Stimulated activated CD4-positive, alpha-beta T cell treated with anti-CD3 and anti-CD28 coated beads, Interleukin-1b, Interleukin-23, amount 100 ng/mL, for 24 hours (primary cell): ENCODE data around the gene HABP2.

ENCODE experiments used
- DNase-seq, 4 experiments: peaks; one replicate each; pipeline ENCODE4 v3.0.0-alpha.2; 2020; ENCODE audit warnings: low read depth in 4 of 4, low spot score in 1 of 4

Gene HABP2

DNA sequence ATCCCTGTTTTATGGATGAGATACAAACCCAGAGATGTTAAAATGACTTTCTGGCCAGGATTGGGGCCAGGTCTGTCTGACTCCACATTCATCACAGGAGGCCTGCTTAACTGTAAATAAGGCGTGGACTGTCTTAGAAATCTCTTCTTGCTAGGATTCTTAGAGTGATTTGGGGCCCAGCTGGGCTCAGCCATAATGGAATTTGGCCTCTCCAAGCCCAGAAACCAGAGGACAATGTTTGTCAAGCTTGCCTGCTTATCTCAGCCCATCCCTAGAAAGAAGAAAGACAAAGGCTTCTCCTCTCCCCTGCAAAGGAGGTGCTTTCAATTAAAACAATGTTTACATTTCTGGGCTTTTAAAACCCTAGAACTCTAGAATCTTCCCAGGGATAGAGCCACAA is 2.9 kb downstream of the HABP2 start:
- DNase-seq = no peak

DNA sequence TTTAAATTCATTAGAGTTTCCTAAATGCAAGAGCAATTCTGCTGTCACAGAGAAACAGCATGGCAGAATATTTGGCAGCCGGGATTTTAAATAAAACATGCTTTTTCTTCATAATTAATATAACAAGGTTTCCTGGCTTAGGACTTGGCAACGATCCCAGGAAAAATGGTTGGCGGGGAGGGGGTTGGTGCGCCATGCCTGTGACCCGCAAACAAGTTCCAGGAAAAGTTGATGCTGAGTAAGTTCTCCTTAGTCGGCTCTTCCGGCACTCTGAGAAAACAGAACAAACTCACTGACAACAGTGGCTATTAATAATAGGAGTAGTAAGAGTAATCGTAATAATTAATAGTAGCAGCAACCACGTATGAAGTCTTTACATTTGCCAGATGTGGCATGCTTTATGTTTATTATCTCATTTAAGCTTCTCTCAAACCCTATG is 4.6 kb downstream of the HABP2 start:
- no peak for DNase-seq

DNA sequence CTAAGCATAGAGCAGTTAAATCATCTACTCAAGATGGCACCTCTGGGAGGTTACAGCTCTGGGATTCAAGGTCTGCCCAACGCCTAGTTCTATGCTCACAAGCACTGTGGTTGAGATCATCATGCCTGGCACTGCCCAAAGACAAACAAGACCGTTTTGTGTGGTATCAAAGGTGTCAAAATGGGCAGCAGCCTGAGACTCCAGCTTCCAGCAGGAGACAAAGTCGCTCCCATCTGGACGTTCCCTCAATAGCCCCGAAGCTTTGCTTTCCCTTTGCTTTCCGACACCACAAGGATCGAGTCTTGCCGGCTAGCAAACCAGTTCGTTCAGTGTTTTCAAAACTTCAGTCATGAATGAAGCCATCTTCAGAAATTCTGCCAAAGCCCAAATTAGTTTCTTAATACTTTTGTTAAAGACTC is 5.1 kb downstream of the HABP2 start:
- no peak for DNase-seq

DNA sequence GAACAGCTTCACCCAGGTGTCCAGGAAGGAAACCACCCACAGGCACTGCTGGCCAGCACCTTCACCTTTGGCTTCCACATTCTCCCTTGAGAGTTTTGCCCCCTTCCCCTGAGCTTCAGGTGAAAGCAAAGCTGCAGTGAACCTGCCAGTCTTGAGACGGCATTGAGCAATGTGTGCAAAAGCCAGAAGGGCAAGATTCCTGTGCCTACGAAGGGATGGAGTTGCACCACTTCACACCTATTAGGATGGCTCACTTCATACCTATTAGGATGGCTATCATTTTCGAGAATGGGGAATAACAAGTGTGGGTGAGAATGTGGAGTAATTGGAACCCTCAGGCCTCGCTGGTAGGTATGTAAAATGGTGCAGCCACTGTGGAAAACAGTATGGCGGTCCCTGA is 7.2 kb downstream of the HABP2 start:
- no peak for DNase-seq

DNA sequence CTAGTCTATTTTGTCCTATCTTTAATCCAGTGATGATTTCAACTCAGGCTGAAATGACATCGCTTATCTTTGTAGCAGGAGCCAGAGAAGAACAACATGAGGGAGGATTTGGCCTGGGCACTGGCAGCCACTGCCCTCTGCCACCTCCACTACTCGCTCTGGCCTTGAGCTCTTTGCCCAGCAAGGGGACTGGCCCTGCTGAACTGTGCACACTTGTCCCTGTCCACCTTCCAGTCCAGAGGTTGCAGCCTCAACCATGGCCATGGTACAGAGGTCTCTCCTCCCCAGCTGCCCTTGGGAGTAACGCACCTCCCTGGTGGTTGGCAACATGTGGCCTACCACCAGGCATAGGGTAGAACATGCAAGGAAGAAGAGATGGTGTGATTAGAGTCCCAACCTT is 8.4 kb downstream of the HABP2 start:
- no peak for DNase-seq

DNA sequence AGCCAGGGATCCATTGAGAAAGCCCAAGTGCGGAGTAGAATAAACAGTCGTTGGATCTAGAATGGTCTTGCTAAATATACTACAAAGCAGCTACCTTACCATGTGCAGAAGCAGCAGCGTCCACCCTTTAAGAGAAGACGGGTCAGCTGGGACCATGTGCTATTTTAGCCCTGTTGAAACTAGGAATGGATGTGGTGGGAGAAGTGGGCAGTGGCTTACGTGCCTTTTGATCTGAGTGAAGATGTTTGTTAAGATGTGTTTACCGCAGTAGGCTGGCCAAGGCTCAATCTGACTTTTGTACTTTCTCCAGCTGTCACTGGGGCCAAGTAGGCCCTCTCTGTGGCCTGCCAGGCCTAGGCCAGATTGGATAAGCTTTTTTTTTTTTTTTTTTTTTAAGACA is 9.2 kb downstream of the HABP2 start:
- no peak for DNase-seq

DNA sequence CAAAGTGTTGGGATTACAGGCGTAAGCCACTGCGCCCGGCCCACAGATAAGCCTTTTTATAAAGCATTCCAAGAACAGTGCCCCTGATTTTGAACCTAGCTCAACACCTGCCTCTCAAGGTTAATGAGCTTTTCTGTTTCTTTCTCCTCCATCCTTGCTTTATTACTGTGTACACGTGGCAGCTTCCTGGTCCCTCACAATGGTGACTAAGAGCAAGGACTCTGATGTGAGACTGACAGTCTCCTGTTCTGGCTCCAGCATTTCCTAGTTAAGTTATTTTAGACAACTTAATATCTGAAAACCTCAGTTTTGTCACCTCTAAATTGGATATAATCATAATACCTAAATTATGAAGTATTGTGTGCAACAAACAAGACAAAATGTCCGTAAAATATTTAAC is 9.9 kb downstream of the HABP2 start:
- no peak for DNase-seq

DNA sequence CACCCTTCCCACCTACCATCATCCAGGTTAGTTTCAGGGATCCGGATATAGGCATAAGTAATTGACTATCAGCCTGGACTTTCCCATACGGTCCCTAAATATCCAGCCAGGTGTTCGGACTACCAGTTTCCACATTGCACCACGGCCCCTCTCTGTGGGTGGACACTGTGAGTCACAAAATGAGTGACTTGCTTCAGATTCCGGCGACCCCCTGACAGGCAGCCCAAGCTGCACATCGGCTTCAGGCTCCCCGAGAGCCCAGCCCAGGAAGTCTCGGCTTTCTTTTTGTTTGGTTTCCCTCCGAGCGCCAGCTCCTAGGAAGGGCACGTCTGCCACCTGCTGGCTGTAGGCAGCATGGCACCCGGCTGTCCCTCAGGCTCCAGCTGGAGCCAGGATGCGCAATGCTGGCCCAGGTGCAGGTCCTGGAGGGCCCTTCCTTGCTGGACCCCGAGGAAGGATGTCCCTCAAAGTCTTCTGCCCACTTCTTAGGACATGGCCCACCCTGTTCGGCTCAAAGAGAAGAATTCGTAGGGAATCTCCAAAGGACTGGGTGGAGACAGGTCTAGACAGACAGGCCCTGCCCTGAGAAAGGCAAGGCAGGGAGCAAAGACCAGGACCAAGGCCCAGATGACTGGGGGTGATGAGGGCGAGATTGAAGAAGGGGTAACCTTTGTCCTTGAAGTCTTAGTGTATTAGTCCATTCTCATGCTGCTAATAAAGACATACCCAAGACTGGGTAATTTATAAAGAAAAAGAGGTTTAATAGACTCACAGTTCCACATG is 10.6 kb downstream of the HABP2 start:
- DNase-seq = peak; percentile 39 to 57 (median 51)

DNA sequence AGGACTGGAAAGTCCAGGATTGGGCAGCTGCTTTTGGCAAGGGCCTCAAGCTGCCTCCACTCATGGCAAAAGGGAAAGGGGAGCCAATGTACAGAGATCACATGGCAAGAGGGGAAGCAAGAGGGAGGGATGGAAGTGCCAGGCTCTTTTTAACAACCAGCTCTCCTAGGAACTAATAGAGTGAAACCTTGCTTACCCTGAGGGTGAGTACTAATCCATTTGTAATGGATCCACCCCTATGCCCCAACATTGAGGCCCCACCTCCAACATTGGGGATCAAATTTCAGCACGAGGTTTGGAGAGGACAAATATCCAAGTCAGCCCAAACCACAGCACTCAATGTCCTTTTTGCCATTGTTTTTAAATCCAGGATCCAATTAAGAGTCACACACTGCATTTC is 12.5 kb downstream of the HABP2 start:
- DNase-seq = no peak

DNA sequence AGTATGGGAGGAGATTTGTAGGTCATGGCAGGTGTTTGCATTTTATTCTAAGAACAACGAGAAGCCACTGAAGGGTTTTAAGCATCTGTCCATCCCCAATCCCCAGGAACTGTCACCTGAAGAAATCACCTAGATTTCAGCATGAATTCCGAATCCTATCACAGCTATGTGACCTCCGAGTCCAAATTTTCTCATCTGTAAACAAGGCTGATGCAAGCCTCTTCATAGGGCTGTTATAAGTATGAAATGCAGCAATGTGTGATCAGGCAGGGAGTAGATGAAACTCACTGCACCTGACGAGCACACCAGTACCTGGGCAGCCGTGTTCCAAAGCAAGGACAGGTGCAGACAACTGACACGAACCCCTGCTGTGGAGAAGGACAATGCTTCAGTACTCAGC is 14.0 kb downstream of the HABP2 start:
- DNase-seq = no peak

DNA sequence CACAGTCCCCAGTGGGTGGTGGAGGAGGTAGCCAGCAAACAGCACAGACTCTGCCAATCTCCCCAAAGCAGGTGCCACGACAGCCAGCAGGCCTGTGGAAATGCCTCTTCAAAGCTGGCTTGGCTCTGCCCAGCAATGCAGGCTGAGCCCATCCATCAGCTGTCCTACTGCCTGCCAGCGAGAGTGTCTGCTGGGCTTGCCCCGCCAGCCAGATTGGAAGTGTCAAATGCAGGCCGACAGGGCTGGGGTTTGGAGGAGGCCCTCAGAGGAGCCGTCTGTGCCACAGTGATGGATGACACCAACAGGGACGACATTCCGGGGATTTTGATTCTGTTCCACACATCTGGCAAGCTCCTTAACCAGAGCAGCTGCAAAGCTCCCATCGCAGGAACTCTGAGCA is 16.7 kb downstream of the HABP2 start:
- no peak for DNase-seq

DNA sequence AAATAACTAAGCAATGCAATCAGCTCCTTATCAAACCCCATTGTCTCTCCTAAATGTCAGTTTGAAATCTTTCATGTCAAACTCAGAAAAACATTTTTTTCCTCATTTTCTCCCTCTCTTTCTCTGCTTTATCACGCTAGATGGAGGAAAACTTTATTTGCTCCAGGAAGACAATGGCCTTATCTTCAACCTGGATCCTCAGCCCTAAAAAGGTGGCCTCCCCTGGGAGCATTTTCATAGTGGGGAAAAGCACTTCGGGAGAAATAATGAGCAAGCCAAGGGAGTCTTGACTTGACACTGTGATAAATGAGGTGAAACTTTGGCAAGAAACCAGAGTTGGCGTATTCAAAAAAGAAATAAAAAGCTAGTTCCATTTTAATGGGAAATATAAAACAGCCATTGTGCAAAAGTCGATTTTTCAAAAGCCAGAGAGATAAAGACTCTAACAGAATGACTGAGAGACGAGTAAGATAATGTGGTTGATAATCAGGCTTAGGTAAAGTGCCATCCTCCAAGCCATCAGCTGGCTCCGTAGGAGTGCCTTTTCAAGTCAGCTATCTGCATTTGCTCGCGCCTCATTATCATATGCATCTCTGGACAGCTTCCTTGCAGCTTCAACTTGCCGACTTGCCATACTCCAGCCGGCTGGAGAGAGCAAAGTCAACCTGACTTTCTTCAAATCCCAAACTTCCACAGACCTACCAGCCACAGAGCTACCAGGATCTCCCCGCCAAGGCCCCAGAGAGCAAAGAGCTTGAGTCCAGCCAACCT is 19.9 kb downstream of the HABP2 start:
- no peak for DNase-seq

DNA sequence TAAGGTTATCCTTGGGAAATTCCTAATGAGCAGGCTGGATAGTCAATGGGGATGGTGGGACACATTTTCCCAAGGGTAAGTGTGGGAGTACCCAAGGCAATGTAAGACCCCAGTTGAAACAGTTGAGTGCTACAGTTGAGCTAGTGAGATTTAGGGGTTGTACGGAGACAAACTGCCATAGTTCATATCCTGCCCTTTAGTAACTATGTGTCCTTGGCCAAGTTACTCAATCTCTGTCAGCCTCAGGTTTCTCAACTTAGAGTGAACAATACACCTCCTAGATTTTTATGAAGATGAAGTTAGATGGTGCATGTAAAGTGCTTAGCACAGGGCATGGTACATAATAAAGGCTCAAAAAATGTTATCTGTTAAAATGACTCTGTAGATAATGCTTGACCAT is 20.5 kb downstream of the HABP2 start:
- DNase-seq = no peak

DNA sequence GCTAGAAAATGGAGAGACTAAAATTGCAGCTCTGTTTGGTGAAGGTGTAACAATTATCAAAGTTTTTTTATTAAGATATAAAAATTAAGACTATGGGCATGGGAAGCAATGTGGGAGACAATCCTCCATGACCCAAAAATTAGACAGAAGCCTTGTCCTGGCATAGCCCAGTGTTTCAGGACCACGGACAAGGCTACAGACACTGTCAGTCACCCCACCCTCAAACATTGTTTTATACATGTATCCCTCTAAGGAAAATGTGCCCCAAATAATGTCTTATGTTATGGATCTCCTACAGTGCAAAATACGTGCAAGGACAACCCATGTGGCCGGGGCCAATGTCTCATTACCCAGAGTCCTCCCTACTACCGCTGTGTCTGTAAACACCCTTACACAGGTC is 24.0 kb downstream of the HABP2 start:
- no peak for DNase-seq

DNA sequence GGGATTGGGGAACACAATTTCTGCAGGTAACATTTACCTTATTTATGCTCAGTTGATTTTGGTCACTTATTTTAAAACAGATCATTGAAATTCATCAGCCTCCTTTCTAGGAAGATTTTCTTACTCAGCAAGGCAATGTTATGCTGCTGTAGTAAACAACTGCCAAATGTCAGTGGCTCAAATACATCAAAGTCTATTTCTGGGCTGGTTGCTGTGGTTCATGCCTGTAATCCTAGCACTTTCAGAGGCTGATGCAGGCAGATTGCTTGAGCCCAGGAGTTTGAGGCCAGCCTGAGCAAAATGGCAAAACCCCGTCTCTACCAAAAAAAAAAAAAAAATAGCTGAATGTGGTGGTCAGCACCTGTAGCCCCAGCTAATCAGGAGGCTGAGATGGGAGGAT is 25.9 kb downstream of the HABP2 start:
- DNase-seq = no peak

DNA sequence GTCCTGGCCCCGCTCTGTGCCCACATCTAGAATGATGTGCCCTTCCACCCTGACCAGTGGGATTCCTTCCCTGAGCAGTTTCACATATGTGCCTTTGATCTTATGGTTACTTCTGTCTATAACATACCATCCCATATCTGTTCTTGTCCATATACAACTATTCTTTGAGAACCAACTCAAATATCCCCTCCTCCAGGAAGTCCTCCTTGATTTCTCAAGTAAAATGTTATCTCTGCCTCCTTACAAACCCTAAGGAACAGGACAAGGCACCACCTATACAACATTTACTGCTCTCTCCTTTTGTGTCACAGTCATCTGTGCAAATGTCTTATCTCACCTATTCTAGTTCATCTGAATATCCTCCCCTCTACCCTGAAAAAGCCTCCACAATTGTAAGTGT is 28.2 kb downstream of the HABP2 start:
- no peak for DNase-seq

DNA sequence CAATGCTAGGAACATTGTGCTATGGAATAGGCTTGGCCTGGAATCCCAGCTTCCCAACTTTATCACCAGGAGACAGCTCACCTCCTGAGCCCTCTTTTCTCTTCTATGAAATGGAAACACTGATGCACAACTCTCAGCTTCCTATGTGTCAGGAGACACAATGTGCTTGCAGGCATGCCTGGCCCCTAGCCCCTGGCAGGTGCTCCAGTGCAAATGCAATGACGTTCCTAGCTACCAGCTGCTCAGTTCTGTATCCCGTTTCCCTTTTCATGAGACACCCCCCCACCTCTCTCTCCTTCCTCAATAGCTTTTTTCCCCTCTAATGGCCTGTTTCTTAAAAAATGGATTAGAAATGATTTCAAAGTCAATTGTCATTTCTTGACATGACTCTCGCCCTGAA is 30.7 kb downstream of the HABP2 start:
- DNase-seq = no peak

DNA sequence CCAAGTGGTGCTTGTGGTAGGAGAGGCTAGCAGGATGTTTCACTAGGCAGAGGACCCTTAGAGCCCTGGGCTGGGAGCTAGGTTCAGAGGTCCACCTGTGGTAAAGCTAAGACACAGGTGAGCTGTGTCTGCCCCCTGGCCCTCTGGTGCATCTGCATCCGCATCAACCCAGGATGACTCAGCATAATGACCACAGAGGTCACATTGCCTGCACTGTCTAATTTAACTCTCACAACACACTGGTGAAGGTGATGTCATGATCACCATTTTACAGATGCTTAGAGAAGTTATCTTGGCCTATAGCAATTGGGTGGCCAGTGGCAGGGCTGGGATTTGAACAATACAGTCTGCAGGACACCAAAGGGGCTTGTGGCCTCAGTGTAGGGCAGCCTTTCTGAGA is 33.1 kb downstream of the HABP2 start:
- no peak for DNase-seq

DNA sequence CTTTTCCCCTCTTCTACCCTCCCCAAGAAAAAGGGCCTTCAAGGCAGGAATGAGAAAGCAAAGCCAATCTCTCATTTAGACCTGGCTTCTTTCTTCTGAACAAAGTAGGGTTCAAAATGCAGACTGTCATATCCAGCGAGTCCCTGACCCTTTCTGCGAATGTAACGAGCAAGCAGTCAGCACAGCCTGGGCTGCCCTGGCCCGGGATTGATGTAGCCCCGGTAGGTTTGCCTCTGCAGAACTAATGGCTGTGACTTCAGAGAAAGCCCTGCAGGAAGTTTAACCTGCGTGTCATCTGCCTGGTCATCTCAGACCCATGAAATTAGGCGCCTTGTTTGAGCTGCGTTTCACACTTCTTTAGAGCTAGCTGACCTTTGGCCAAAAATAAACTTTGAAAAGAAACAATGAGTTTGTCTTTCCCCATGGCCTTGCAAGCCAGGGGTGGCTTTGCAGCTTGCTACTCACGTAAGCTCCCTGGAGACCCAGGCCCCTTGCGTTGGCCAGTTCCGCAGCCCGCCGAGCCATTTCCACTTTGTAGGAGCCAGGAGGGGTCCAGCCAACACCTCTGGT is 36.4 kb downstream of the HABP2 start:
- DNase-seq = no peak

DNA sequence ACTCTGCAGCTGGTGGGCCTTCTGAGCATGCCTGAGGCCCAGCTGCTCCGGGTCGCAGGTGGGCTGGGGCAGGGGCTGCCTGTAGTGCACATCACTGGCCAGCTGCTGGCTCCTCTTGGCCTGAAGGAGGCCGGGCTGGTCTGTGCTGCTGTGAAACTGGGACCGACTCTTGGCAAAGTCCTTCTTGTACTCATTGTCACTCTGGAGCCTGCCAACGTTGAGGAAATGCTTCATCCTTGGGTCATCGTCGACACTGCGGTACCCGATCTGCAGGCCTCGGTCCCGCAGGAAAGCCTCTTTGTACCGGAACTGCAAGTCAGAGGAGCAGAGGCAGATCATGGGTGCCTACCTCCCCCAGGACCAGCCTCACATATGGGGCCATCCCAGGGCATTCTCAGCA is 37.7 kb downstream of the HABP2 start:
- DNase-seq = no peak

DNA sequence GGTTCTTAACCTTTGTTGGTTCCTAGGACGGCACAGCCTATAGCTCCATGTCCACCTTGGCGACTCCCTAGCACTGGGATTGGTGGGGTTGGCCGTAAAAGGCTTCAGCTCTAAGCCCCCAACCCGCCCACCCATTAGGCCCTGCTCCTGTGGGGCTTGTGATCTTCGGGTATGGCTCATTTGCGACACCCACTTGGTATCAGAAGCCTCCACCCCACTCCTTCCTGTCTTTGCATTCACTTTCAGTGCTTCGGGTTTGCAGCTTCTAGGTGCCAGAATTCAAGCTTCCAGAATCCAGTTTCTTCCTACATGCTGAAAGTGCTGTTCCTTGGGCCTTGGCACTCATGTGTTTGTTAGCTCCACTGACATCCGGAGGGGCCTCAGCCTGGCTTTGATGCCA is 39.5 kb downstream of the HABP2 start:
- no peak for DNase-seq

DNA sequence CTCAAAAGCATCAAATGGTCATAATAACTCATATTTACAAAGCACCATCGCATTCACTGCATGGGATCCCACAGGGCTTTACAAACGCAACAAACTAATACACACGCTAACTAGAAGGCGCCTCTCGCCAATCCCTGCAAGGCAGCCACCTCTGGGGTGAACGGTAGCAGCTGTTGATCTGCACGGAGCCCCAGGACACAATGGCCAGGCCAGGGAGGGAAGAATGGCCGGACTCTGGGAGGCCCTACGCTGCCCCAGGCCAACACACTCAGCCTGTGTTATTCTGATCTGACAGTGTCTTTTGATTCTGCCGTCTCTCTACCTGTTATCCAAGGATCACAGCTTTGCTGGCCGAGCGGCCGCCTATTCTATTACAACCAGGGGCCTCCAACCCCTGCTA is 41.8 kb downstream of the HABP2 start:
- DNase-seq = no peak
